NCI-H1105 treated with DMSO at 0.1 percent for 48 hours (cell line): Measurements from ENCODE around the gene MAP3K5.
"Not testable (repeated sequence)": the region's sequence is repeated elsewhere in the genome, so short reads cannot be mapped to it uniquely, and the experiment has no call there.

Source experiments
- DNase-seq: peaks from one replicate; lab custom pipeline; 2025; lab: John Stamatoyannopoulos, UW

MAP3K5 gene

GRCh38 chr6:136609873-136610706 lies 182.2 kb downstream of the MAP3K5 start:
- no peak for DNase-seq

GRCh38 chr6:136608991-136609390 lies 183.3 kb downstream of the MAP3K5 start:
- DNase-seq, result no peak

DNA sequence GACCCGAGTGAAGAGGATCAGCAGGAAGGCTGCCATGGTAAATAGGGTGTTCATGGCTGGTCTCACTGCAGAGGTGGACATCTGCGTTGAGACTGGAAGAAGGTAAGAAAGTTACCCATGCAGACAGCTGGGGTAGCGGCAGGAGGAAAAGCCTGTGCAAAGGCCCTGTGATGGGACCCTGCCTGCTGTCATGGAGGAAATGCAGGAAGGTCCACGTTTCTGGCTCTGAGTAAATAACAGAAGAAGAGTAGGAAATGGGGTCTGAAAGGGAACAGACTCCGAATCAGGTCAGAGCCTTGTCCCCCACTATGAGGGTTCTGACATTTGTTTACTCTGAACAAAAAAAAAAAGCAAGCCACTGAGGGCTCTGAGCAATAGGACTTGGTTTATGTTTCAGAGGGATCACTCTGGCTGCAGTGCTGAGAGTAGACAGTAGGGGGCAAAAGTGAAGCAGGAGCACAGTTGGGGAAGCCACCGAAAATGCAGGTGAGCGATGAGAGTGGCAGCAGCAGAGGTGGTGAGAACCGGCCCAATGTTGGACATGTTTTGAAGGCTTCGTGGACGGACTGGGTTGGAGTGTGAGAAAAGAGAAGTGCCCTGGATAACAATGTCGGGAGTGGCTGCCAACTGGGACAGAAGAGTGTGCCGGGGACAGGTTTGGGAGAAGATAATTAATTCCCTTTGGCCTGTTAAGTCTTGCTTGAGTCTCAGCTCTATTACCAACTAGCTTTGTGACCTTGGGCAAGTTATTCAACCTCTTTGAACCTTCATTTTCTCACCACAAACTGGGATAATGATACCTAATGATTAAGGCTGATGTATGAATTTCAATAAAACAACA lies 184.1 kb downstream of the MAP3K5 start:
- DNase-seq, result peak; percentile 13

DNA sequence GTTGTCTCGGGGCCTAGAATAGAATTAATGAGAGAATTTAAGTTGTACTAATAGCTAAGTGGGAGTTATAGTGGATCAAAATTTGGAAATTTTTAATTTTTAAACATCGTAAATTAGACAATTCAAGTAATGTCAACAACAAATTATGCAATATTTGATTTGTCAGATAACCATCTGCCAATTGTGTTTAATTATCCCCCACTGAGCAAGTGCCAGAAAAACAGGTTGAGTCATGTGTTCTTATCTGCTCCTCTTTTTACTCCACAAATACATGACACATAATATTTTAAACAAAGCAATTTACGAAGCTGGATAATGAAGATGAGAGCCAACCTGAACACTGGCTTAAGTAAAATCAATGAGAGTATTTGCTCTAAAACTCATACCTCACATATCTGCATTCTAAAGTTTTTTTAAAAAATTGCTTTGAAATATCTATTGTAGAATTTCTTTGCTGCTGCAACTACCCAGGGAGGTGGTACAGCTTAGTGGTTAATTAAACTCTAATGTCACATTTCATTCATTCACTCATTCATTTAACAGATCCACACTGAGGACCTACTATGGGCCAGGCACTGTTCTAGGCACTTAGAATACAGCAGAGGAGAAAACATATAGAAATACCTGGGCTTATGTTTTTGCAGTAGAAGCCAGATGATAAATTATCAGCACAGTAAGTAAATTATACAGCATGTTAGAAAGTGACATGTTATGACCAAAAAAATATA lies 184.9 kb downstream of the MAP3K5 start:
- peak; percentile 82 for DNase-seq

GRCh38 chr6:136604928-136605510 lies 187.3 kb downstream of the MAP3K5 start:
- no peak for DNase-seq

DNA sequence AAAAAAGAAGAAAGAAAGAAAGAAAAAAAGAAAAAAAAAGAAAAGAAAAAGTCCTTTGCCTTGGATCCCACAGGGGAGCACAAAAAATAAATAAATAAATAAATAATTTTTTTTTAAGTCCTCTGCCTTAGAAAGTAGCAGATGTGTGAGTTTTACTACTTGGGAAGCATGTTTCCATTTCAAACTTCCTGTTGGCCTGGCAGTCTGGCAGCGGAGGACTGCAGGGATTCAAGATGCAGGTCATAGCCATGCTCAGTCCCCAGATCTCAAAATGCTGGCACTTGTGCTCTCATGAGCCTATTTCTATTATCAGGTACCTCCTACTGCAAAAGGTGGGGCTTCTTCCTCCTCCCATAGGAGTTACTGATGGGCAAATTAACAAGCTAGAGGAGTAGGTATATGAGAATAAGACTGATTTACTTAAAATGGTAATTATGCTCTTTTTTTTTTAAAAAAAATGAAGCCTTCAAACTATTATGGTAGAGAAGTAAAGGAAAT lies 187.9 kb downstream of the MAP3K5 start:
- no peak for DNase-seq

- DNase-seq, result no peak
Observed at GRCh38 chr6:136600818-136601217, 191.5 kb downstream of the MAP3K5 start.

GRCh38 chr6:136599329-136600011 lies 192.8 kb downstream of the MAP3K5 start:
- no peak for DNase-seq

GRCh38 chr6:136598048-136598447 lies 194.2 kb downstream of the MAP3K5 start:
- DNase-seq, result no peak

GRCh38 chr6:136594671-136595070 lies 197.6 kb downstream of the MAP3K5 start:
- DNase-seq, result no peak

GRCh38 chr6:136593748-136594490 lies 198.4 kb downstream of the MAP3K5 start:
- no peak for DNase-seq

GRCh38 chr6:136592930-136593673 lies 199.2 kb downstream of the MAP3K5 start:
- no peak for DNase-seq

DNA sequence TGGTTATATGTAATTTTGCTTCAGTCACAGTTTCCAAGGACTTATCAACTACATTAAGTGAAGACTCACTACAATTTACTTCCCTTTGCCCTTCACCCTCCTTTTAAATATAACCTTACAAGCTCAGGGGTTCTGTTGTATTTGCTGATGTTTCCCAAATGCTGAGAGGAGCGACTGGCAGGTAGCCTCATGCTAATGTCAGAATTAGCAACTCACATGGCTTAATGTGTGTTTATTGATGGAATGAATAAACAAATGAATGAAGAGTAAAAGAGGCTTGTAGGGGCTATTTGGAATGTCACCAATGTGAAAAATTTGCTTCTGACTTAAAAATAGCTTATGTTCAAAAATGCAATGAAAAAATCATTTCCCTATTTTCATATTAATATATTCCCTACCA lies 200.7 kb downstream of the MAP3K5 start:
- DNase-seq, result no peak

GRCh38 chr6:136590846-136591245 lies 201.4 kb downstream of the MAP3K5 start:
- DNase-seq, result not testable (repeated sequence)

DNA sequence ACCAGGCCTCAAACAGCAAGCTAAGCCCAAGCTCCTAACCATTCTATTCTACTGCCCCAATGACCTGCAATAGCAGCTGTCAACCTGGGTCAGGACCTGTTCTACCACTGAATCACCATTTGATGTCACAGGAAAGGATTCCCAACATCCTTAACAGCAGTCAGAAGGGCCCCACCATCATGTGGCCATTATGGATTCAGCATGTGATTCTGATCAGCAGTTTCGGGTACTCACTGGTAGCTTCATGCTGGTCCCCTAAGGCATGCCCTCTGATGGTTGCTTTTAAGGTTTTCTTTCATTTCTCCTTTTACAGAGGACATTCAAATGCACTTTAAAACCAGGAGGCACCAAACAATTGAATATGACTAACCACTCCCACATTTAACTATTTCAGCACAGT lies 204.8 kb downstream of the MAP3K5 start:
- DNase-seq, result no peak

DNA sequence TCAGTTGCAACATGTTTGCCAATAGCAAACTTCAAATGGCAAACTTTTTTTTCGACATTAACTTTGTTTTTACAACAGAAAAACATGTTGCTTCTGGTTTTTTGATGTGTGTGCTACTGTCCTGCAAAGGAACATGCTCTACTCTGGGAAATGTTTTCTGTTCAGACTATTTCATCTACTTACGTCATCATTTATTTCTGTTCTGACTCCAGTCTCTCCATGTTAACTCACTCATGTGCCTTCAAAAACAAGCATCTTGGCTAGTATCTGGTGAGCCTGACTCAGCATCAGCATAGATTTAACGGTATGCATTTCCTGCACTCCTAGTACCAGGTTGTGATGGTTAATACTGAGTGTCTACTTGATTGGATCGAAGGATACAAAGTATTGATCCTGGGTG lies 206.0 kb downstream of the MAP3K5 start:
- no peak for DNase-seq

- not testable (repeated sequence) for DNase-seq
Observed at GRCh38 chr6:136585523-136585922, 206.8 kb downstream of the MAP3K5 start.

- not testable (repeated sequence) for DNase-seq
Observed at GRCh38 chr6:136584290-136584689, 208.0 kb downstream of the MAP3K5 start.

DNA sequence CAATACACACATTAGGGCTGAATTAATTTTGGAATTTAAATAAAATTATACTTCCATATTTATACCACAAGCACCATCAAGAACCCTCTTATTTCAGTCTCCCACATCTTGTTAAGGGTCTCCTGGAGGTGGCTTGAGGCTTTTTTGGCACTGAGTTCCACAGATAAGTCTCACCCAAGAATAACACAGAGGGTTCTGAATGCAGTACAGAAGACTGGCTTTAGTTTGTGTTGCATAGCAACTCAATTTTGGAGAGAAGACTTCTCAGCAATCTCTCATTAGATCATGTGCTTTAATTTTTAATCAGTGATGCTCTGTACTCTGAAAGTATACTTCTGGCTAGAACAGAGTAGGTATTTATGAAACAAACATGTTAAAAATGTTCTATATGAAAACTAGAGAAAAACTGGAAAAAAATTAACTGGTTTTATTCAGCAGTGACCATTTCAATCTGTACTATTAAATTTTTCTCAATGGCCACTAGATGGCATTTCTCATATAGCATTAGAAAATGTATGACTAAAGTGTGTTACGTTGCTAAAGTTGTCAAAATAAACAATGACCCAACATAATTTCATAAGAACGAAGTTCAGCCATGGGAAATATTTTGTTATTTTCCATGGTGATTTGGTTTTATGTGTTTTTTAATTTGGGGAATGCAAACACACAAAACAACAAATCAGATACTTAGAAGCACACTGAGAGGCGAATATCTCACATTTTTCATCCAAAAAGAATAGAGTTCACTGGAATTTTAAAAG lies 209.4 kb downstream of the MAP3K5 start:
- peak; percentile 40 for DNase-seq
